ENCODE data around the gene KLHL10.
"Not testable (repeated sequence)": the region's sequence is repeated elsewhere in the genome, so short reads cannot be mapped to it uniquely, and the experiment has no call there.

GRCh38 chr17:41840781-41841180, 3.2 kb downstream of the KLHL10 start:
- not testable (repeated sequence) for TF ChIP-seq CTCF, POLR2A (IDR thresholded peaks at IDR 0.05)

All from esophagus squamous epithelium (tissue), 4 donors.